HG03469 (cell line): ENCODE results near the gene GFAP.

Experiments
- ATAC-seq: cut with Tn5 transposase; IDR thresholded peaks from one replicate; pipeline ENCODE4 v1.9.1; 2021; ENCODE audit warnings: mild to moderate bottlenecking, moderate library complexity, moderate number of reproducible peaks; ENCODE audit not compliant: unreplicated experiment

GFAP gene

DNA sequence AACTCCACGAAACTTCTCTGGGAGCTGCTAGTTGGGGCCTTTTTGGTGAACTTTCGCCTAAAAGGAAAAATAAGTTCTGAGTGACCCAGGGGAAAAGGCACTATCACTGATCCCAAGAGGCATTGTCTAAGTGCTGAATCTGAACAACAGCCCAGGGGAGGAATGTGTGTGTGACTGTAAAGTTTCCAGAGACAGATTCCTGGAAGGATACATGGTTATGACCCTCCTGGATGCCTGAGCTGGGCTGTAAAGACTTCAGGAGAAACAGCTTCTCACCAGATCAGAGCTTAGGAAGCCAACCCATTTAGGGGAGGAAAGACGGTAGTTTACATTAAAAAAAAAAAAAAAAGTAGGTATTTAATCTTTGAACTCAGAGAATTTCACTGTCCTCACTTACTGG is 47.5 kb downstream of the GFAP start:
- ATAC-seq: no peak

DNA sequence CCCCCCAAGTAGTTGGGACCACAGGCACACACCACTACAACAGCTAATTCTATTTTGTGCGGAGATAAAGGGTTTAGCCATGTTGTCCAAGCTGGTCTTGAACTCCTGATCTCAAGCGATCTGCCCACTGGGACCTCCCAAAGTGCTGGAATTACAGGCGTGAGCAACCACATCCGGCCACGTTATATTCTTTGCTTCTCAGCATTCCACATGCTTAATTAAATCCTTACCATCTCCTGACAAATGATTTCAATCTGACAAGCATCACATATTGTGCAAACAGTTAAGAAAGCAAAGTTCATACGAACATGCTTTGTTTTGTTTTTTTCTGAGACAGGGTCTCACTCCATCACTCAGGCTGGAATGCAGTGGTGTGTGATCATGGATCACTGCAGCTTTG is 49.4 kb downstream of the GFAP start:
- ATAC-seq: no peak

DNA sequence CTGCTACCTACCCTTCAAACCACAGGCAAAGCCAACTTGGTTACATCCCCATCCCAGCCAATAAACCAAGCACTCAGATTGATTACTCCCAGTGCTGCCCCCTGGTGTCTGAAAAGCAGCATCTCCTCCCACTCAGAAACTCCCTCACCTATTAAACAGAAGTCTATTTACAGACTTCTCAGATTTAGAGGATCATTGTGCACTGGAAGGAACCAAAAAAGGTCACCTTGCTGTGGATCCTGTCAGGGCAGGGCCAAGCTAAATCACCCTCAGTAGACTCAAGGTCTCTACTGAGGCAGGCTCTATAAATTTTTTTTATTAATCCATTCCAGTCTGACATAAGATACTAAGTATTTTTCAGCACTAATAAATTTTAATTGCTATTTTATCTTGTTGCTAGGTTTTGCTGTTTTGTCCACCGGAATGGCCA is 50.1 kb downstream of the GFAP start:
- ATAC-seq: no peak

DNA sequence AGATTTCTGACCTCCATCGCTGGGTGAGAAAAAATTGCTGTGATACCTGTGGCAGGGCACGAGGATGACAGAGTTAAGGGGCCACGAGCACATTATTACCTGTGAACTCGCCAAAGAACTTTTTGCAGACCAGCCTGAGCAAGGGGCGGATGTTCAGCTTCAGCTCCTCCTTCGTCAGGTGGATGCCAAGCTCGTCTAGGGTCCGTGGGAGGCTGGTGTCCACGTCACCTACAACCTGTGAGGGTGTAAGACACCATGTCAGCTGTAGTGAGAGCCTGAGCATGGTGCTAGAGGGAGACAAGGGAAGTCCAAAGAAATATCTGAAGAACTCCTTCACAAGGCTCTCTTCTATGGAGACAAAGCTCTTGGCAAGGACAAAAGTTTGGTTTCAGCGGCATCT is 50.5 kb downstream of the GFAP start:
- ATAC-seq: no peak

DNA sequence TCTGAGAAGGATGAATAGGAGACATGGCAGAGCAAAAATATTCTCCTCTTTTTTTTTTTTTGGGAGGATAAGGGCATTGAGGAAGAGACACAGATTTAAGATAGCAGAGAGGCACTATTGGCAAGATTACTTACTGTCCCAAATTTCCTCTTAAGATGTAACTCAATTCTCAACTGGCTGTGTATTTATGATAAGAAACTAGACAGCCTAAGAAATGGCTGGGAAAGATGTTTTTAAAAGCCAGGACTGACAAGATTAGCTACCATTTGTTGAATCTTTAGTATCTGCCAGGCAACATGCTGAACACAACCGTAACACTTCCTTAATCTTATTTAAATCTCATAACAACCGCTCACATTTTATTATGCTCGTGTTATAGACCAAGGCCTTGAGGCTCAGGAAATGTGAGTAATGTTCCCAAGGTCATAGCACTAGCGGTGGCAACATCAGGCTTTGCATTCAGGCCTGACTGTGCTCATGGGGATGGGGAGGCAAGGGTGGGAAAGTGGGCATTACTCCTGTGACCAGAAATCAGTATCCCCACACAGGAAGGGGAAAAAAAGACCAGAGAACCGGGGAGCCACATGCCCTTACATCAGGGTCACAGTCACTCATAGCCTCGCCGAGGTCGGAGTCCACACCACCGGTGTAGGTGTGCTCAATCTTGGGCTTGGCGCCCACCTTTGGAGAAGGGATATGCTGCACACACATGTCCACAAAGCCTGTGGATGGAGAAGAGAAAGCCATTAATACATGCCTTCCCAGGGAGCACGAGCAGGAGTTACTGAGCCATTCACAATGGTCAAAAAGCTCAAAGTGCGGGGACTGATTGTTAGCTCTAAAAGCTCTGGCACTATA is 52.0 kb downstream of the GFAP start:
- no peak for ATAC-seq

DNA sequence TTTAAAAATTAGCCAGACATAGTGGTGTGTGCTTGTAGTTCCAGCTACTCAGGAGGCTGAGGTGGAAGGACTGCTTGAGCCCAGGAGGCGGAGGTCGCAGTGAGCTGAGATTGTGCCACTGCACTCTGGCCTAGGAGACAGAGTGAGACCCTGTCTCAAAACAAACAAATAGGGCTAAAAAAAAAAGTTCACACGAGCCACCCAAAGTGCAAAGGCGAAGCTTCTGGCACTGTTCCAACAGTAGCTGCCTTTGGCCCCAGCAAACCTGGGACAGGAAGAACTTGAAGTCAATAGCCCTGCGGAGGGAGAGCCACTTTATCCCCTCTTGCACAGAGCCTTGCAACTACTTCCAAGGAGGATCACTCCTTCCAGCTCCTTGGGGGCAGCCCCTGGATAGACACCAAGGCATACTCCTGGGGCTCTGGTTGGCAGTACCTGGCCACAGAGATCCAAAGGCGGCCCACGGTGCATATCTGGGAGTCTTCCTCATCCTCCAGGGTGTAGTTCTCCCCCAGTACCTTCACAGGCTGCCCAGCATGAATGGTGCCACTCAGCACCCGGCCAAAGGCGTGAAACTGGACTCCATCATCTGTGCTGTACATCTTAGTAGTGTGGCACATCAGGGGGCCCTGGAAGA is 52.9 kb downstream of the GFAP start:
- no peak for ATAC-seq

DNA sequence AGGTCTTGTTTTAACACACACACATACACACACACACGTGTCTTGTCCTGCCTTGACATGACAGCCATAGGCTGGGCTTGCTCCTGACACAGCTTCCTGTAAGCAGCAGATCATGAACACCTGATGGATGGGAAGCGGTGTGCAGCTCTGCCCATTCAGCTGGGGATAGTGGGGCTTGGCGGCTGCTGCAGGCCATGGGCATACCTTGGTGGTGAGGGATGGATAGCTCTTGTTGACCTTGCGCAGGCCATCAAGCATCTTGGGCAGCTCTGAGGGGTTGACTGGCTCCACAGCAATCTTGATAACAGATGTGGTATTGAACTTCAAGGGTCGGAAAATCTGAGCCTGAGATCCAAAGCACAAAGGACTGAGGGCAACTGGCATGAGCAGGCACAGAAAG is 55.6 kb downstream of the GFAP start:
- ATAC-seq: no peak

DNA sequence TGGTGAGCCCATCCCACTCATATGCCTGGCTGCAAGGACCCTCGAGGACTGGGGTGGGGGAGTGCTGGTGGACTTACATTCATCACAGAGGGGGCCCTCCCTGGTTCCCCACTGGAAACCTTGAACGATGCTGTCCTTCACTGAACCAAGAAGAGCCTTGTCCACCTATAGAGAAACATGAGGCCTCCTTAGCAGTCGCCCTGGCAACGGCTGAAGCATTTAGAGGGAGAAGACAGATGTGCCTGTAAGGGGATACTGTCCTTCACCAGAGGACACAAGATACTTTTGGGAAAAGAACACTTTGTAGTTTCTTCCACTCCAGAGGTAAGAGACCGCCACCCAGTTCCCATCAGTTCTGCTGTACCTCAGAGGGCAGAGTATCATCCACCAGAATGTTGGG is 61.1 kb downstream of the GFAP start:
- no peak for ATAC-seq
